WTC11 (cell line): Measurements from ENCODE around the gene BEX4. TPM values are rescaled to one million over a fixed set of nuclear protein-coding genes. Genes with fewer than 3 reads are reported as not detected.

Source experiments
- ATAC-seq: fragments of 200-7000 bp; cut with Tn5 transposase; 2 replicates; pipeline ENCODE4 v1.10.0; 2021; ENCODE audit warnings: mild to moderate bottlenecking, moderate library complexity
- CTCF ChIA-PET: fragments of 300-600 bp; sonication (Branson Sonifier 250); formaldehyde crosslinking; loops from one replicate; lab custom pipeline; 2021; ENCODE audit warnings: antibody characterized with exemption; lab: Charles Lee
- POLR2A ChIA-PET: fragments of 350-600 bp; sonication (Branson Sonifier 250); formaldehyde crosslinking; loops from one replicate; lab custom pipeline; 2021; ENCODE audit warnings: antibody characterized with exemption; lab: Charles Lee
- DNase-seq: peaks from one replicate; pipeline ENCODE4 v3.0.0; 2021; ENCODE audit warnings: low spot score
- H3K27ac Mint-ChIP-seq: 2 replicates; pipeline ENCODE4 v1.8.0; 2021; ENCODE audit warnings: mixed read lengths
- H3K27me3 Mint-ChIP-seq: 2 replicates; pipeline ENCODE4 v1.8.0; 2021; ENCODE audit warnings: low read depth, mild to moderate bottlenecking, moderate library complexity, mixed read lengths
- H3K36me3 Mint-ChIP-seq: 2 replicates; pipeline ENCODE4 v1.8.0; 2021; ENCODE audit warnings: mixed read lengths
- H3K4me1 Mint-ChIP-seq: 2 replicates; pipeline ENCODE4 v1.8.0; 2022; ENCODE audit warnings: mixed read lengths
- H3K4me3 Mint-ChIP-seq: 2 replicates; pipeline ENCODE4 v1.8.0; 2021; ENCODE audit warnings: mild to moderate bottlenecking, moderate library complexity, mixed read lengths
- H3K9me3 Mint-ChIP-seq: 2 replicates; pipeline ENCODE4 v1.8.0; 2021; ENCODE audit warnings: mixed read lengths
- ATF1 ChIP-seq: sonication (generic); formaldehyde crosslinking; IDR thresholded peaks from 2 replicates; pipeline ENCODE4 v1.8.1; 2023; ENCODE audit warnings: mild to moderate bottlenecking, moderate library complexity, missing genetic modification reagents
- CBFB ChIP-seq: sonication (generic); formaldehyde crosslinking; IDR thresholded peaks from 2 replicates; pipeline ENCODE4 v1.8.1; 2022; ENCODE audit warnings: mild to moderate bottlenecking, low read depth, missing genetic modification reagents
- GRHL2 ChIP-seq: fragments of 250-450 bp; sonication (Bioruptor Pico); IDR thresholded peaks from 2 replicates; pipeline ENCODE4 v1.8.0; 2022; ENCODE audit warnings: mild to moderate bottlenecking, moderate library complexity; ENCODE audit not compliant: insufficient replicate concordance, severe bottlenecking
- JAZF1 ChIP-seq: fragments of 250-450 bp; sonication (Bioruptor Pico); IDR thresholded peaks from 2 replicates; pipeline ENCODE4 v1.9.0; 2021; ENCODE audit warnings: moderate library complexity, mild to moderate bottlenecking, inconsistent platforms
- MYBL2 ChIP-seq: sonication (generic); formaldehyde crosslinking; IDR thresholded peaks from 2 replicates; pipeline ENCODE4 v1.8.1; 2023; ENCODE audit warnings: mild to moderate bottlenecking, moderate library complexity, missing genetic modification reagents
- NFYB ChIP-seq: sonication (generic); formaldehyde crosslinking; conservative IDR thresholded peaks from 2 replicates; pipeline ENCODE4 v1.8.0; 2022; ENCODE audit warnings: low read depth, missing genetic modification reagents
- SMAD4 ChIP-seq: sonication (generic); formaldehyde crosslinking; IDR thresholded peaks from 2 replicates; pipeline ENCODE4 v1.8.0; 2022; ENCODE audit warnings: mild to moderate bottlenecking, missing genetic modification reagents
- TCF7 ChIP-seq: sonication (generic); formaldehyde crosslinking; IDR thresholded peaks from 2 replicates; pipeline ENCODE4 v1.8.0; 2022; ENCODE audit warnings: mild to moderate bottlenecking, low read depth, missing genetic modification reagents, moderate library complexity
- TP53 ChIP-seq: sonication (generic); formaldehyde crosslinking; IDR thresholded peaks from 2 replicates; pipeline ENCODE4 v1.8.1; 2023; ENCODE audit warnings: mild to moderate bottlenecking, missing genetic modification reagents
- ZNF121 ChIP-seq: sonication (generic); formaldehyde crosslinking; IDR thresholded peaks from 2 replicates; pipeline ENCODE4 v1.8.0; 2023; ENCODE audit warnings: missing genetic modification reagents
- ZNF232 ChIP-seq: sonication (generic); formaldehyde crosslinking; IDR thresholded peaks from 2 replicates; pipeline ENCODE4 v1.8.0; 2022; ENCODE audit warnings: mild to moderate bottlenecking, missing genetic modification reagents
- ZNF263 ChIP-seq: sonication (generic); formaldehyde crosslinking; IDR thresholded peaks from 2 replicates; pipeline ENCODE4 v1.8.1; 2022; ENCODE audit warnings: low read depth, mild to moderate bottlenecking, moderate library complexity, missing genetic modification reagents
- ZNF423 ChIP-seq: fragments of 250-450 bp; sonication (Bioruptor Pico); IDR thresholded peaks from 2 replicates; pipeline ENCODE4 v2.1.2; 2022; ENCODE audit warnings: mild to moderate bottlenecking, moderate library complexity
- total RNA-seq: library from RNA; stranded (reverse); gene quantifications from 3 replicates; pipeline ENCODE4 v1.2.3, GENCODE V29; 2021
- TF ChIP-seq, protein P1 (sequence below): sonication (generic); formaldehyde crosslinking; IDR thresholded peaks from 2 replicates; pipeline ENCODE4 v1.8.1; 2022; ENCODE audit warnings: missing genetic modification reagents, borderline replicate concordance
- TF ChIP-seq, protein P2 (sequence below): sonication (generic); formaldehyde crosslinking; IDR thresholded peaks from 2 replicates; pipeline ENCODE4 v1.8.0; 2022; ENCODE audit warnings: missing genetic modification reagents
- TF ChIP-seq, protein P3 (sequence below): fragments of 250-450 bp; sonication (Bioruptor Pico); IDR thresholded peaks from 2 replicates; pipeline ENCODE4 v1.9.0; 2021; ENCODE audit warnings: mild to moderate bottlenecking
- TF ChIP-seq, protein P4 (sequence below): sonication (generic); formaldehyde crosslinking; IDR thresholded peaks from 2 replicates; pipeline ENCODE4 v1.8.1; 2022; ENCODE audit warnings: mild to moderate bottlenecking, missing genetic modification reagents, moderate library complexity, borderline replicate concordance
- TF ChIP-seq, protein P5 (sequence below): sonication (generic); formaldehyde crosslinking; IDR thresholded peaks from 2 replicates; pipeline ENCODE4 v1.8.1; 2022; ENCODE audit warnings: mild to moderate bottlenecking, moderate library complexity, missing genetic modification reagents
- TF ChIP-seq, protein P6 (sequence below): sonication (generic); formaldehyde crosslinking; IDR thresholded peaks from 2 replicates; pipeline ENCODE4 v1.8.1; 2023; ENCODE audit warnings: mild to moderate bottlenecking, missing genetic modification reagents, borderline replicate concordance
- TF ChIP-seq, protein P7 (sequence below): fragments of 200-600 bp; IDR thresholded peaks from 2 replicates; pipeline ENCODE4 v1.8.0; 2022; ENCODE audit warnings: antibody characterized with exemption

Gene BEX4
- total RNA-seq, 1 experiment from 2014 or later = 57.9 TPM

DNA sequence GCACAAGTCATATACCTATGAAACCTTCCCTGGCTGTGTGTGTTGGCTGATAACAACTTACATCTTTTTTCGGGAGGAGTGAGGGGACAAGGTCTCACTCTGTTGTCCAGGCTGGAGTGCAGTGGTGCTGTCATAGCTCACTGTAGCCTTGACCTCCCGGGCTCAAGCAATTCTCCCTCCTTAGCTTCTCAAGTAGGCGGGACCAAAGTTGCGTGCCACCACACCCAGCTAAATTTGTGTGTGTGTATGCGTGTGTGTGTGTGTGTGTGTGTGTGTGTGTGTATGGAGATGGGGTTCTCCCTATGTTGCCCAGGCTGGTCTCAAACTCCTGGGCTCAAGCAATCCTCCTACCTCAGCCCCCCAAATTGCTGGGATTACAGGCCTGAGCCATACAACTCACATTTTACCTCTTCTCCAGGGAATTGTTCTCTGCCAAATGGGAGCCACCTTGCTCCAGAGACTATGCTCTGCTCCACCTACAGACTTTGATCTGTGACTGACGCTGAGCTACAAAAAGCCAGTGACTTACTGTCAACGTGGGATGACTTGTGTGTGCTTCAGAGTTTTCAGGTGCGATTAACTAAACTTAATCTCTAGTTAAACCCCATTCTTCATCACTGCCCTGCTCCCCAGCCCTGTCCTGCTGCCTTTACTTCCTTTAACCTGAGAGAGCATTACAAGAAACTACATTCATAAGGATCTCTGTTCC, 2.0 kb upstream of the BEX4 start:
- no peaks in the 10 kb centered on the region for H3K9me3 Mint-ChIP-seq
- ATAC-seq = no peak
- H3K4me3 Mint-ChIP-seq = no peak overlapping the region
- TF ChIP-seq, protein P1, sequence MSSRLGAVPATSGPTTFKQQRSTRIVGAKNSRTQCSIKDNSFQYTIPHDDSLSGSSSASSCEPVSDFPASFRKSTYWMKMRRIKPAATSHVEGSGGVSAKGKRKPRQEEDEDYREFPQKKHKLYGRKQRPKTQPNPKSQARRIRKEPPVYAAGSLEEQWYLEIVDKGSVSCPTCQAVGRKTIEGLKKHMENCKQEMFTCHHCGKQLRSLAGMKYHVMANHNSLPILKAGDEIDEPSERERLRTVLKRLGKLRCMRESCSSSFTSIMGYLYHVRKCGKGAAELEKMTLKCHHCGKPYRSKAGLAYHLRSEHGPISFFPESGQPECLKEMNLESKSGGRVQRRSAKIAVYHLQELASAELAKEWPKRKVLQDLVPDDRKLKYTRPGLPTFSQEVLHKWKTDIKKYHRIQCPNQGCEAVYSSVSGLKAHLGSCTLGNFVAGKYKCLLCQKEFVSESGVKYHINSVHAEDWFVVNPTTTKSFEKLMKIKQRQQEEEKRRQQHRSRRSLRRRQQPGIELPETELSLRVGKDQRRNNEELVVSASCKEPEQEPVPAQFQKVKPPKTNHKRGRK (CRISPR knock-in tag) = no peak
- TF ChIP-seq TCF7 (CRISPR knock-in tag) = no peak
- no peak for TF ChIP-seq ZNF263 (CRISPR knock-in tag)
- TF ChIP-seq ZNF121 (CRISPR knock-in tag) = no peak
- no peak for TF ChIP-seq ZNF423 (CRISPR knock-in tag)
- TF ChIP-seq GRHL2 = no peak
- TF ChIP-seq MYBL2 = no peak
- TF ChIP-seq, protein P2, sequence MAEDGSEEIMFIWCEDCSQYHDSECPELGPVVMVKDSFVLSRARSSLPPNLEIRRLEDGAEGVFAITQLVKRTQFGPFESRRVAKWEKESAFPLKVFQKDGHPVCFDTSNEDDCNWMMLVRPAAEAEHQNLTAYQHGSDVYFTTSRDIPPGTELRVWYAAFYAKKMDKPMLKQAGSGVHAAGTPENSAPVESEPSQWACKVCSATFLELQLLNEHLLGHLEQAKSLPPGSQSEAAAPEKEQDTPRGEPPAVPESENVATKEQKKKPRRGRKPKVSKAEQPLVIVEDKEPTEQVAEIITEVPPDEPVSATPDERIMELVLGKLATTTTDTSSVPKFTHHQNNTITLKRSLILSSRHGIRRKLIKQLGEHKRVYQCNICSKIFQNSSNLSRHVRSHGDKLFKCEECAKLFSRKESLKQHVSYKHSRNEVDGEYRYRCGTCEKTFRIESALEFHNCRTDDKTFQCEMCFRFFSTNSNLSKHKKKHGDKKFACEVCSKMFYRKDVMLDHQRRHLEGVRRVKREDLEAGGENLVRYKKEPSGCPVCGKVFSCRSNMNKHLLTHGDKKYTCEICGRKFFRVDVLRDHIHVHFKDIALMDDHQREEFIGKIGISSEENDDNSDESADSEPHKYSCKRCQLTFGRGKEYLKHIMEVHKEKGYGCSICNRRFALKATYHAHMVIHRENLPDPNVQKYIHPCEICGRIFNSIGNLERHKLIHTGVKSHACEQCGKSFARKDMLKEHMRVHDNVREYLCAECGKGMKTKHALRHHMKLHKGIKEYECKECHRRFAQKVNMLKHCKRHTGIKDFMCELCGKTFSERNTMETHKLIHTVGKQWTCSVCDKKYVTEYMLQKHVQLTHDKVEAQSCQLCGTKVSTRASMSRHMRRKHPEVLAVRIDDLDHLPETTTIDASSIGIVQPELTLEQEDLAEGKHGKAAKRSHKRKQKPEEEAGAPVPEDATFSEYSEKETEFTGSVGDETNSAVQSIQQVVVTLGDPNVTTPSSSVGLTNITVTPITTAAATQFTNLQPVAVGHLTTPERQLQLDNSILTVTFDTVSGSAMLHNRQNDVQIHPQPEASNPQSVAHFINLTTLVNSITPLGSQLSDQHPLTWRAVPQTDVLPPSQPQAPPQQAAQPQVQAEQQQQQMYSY (CRISPR knock-in tag) = no peak
- no peak for TF ChIP-seq TP53 (CRISPR knock-in tag)
- TF ChIP-seq, protein P3, sequence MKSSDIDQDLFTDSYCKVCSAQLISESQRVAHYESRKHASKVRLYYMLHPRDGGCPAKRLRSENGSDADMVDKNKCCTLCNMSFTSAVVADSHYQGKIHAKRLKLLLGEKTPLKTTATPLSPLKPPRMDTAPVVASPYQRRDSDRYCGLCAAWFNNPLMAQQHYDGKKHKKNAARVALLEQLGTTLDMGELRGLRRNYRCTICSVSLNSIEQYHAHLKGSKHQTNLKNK (CRISPR knock-in tag) = no peak
- TF ChIP-seq, protein P4, sequence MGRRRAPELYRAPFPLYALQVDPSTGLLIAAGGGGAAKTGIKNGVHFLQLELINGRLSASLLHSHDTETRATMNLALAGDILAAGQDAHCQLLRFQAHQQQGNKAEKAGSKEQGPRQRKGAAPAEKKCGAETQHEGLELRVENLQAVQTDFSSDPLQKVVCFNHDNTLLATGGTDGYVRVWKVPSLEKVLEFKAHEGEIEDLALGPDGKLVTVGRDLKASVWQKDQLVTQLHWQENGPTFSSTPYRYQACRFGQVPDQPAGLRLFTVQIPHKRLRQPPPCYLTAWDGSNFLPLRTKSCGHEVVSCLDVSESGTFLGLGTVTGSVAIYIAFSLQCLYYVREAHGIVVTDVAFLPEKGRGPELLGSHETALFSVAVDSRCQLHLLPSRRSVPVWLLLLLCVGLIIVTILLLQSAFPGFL (CRISPR knock-in tag) = no peak
- no peak for TF ChIP-seq ATF1
- H3K36me3 Mint-ChIP-seq = peaks cover 12% of the 10 kb centered on the region
- no peaks in the 10 kb centered on the region; the same call in 1 of the 2 replicates for H3K27me3 Mint-ChIP-seq
- ChIA-PET CTCF (interaction anchor here (1.0 kb wide), 1 partner anchor 251 kb away, joined by 4 read pairs; no protein-coding TSS in a partner anchor), POLR2A (no interaction called here)
- peaks cover 24% of the 10 kb centered on the region for H3K4me1 Mint-ChIP-seq
- DNase-seq = no peak
- H3K27ac Mint-ChIP-seq = 0 out of 2 replicates have a peak overlapping the region, but pooled peaks have one; percentile 28

DNA sequence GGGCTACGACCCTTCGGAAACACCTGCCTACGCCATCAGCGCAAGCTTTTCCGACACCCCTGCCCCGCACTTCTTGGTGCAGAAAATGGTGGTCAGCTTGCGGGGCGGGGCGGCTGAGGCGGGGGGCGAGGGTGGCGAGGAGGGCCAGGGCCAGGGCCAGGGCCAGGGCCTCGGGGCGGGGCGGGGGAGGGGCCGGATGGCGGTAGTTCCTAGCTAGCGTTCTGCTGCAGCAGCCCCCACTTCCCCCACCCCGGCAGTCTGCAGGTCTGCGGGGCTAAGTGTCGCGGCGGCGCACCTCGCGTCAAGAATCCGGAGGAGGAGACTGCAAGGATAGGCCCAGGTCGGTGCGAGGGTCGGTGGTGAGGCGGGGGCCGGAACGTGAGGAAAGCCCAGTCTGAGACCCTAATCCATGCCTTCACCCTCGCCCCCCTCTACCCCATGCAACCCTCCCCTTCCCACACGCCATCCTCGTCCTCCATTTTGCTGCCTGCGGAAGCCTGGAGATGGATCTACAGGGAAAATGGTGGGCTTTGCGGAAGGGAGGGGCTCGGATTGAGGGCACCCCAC, 600 bp downstream of the BEX4 start:
- peak overlapping the region; percentile 92 for H3K27ac Mint-ChIP-seq
- peaks cover 14% of the 10 kb centered on the region for H3K27me3 Mint-ChIP-seq
- H3K4me3 Mint-ChIP-seq = peak overlapping the region; percentile 77
- no peaks in the 10 kb centered on the region for H3K9me3 Mint-ChIP-seq
- CTCF ChIA-PET = no interaction called here
- peaks cover 24% of the 10 kb centered on the region for H3K4me1 Mint-ChIP-seq
- ATAC-seq (peak; percentile 45), DNase-seq (peak; percentile 38)
- POLR2A ChIA-PET = interaction anchor here (0.7 to 1.0 kb wide), 2 partner anchors 95 to 161 kb away, joined by 3 read pairs; partner anchors contain the start of gene BEX3
- H3K36me3 Mint-ChIP-seq = peaks cover 12% of the 10 kb centered on the region
- TF ChIP-seq, protein P5, sequence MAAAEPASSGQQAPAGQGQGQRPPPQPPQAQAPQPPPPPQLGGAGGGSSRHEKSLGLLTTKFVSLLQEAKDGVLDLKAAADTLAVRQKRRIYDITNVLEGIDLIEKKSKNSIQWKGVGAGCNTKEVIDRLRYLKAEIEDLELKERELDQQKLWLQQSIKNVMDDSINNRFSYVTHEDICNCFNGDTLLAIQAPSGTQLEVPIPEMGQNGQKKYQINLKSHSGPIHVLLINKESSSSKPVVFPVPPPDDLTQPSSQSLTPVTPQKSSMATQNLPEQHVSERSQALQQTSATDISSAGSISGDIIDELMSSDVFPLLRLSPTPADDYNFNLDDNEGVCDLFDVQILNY (CRISPR knock-in tag) = no peak
- TF ChIP-seq CBFB (CRISPR knock-in tag) (no peak), ZNF263 (CRISPR knock-in tag) (no peak), ZNF232 (CRISPR knock-in tag) (no peak), ATF1 (no peak), JAZF1 (CRISPR knock-in tag) (no peak), NFYB (no peak), SMAD4 (no peak)
- TF ChIP-seq, protein P6, sequence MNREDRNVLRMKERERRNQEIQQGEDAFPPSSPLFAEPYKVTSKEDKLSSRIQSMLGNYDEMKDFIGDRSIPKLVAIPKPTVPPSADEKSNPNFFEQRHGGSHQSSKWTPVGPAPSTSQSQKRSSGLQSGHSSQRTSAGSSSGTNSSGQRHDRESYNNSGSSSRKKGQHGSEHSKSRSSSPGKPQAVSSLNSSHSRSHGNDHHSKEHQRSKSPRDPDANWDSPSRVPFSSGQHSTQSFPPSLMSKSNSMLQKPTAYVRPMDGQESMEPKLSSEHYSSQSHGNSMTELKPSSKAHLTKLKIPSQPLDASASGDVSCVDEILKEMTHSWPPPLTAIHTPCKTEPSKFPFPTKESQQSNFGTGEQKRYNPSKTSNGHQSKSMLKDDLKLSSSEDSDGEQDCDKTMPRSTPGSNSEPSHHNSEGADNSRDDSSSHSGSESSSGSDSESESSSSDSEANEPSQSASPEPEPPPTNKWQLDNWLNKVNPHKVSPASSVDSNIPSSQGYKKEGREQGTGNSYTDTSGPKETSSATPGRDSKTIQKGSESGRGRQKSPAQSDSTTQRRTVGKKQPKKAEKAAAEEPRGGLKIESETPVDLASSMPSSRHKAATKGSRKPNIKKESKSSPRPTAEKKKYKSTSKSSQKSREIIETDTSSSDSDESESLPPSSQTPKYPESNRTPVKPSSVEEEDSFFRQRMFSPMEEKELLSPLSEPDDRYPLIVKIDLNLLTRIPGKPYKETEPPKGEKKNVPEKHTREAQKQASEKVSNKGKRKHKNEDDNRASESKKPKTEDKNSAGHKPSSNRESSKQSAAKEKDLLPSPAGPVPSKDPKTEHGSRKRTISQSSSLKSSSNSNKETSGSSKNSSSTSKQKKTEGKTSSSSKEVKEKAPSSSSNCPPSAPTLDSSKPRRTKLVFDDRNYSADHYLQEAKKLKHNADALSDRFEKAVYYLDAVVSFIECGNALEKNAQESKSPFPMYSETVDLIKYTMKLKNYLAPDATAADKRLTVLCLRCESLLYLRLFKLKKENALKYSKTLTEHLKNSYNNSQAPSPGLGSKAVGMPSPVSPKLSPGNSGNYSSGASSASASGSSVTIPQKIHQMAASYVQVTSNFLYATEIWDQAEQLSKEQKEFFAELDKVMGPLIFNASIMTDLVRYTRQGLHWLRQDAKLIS (CRISPR knock-in tag) = no peak
- TF ChIP-seq, protein P7, sequence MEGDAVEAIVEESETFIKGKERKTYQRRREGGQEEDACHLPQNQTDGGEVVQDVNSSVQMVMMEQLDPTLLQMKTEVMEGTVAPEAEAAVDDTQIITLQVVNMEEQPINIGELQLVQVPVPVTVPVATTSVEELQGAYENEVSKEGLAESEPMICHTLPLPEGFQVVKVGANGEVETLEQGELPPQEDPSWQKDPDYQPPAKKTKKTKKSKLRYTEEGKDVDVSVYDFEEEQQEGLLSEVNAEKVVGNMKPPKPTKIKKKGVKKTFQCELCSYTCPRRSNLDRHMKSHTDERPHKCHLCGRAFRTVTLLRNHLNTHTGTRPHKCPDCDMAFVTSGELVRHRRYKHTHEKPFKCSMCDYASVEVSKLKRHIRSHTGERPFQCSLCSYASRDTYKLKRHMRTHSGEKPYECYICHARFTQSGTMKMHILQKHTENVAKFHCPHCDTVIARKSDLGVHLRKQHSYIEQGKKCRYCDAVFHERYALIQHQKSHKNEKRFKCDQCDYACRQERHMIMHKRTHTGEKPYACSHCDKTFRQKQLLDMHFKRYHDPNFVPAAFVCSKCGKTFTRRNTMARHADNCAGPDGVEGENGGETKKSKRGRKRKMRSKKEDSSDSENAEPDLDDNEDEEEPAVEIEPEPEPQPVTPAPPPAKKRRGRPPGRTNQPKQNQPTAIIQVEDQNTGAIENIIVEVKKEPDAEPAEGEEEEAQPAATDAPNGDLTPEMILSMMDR = no peak
